IPS DF 4.7 (cell line): ENCODE measurements around the gene ZNF628.
"Not testable (repeated sequence)": the region's sequence is repeated elsewhere in the genome, so short reads cannot be mapped to it uniquely, and the experiment has no call there.

Experiments
- DNase-seq: peaks from one replicate; pipeline ENCODE4 v3.0.0-alpha.2; 2013; ENCODE audit warnings: low spot score; ENCODE audit errors: extremely low read depth

The ZNF628 gene

DNA sequence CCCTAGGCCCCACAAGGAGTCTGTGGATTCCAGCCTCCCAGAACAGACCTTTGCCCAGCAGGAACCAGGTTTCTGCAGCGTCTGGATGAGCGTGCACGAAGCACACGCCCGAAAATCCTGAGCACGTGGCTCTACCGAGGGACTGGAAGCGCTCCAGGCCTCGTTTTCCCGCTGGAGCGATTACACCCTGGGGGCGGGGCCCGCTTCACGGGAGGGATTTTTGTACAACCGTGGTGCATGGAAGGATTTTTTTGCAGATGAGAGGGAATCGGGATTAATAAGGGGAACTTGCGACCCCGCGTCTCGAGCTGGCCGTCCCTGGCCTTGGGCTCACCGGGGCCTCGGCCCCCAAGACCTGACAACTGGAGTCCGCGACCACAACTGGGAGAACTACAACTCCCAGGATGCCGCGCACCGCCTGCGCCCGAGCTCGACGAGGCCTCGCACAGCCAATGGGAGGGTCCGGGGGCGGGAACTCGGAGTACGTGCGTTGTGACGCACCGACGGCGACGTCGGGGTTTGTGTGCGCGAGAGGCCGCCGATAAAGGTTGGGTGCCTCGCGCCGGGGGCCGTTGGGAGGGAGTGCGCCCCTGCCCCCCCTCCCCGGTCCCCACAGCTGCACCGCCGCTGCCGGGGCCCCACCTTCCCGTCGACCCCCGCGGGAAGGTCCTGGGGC lies at the start of gene ZNF628:
Gene ZNF628 (plus strand): TSS at position 518 of the 676 bp plus-strand sequence. CDS start 3,294 bp downstream, outside the sequence.
- DNase-seq, result peak; percentile 81

DNA sequence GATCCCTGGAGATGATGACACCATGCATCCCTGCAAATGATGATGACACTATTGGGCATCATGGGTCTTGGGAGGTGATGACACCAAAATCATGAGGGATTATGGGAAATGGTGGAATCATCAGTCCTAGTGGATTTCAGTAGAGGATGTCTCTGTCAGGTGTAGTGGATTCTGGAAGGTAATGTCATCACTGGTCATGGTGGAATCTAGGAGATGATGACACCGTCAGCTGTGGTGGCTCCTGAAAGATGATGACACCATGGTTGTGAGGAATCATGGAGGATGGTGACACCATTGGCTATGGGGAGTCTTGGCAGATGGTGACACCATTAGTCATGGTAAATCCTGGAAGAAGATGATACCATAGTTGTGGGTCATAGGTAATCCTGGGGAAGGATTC lies 45.2 kb upstream of the ZNF628 start:
- DNase-seq, result no peak

DNA sequence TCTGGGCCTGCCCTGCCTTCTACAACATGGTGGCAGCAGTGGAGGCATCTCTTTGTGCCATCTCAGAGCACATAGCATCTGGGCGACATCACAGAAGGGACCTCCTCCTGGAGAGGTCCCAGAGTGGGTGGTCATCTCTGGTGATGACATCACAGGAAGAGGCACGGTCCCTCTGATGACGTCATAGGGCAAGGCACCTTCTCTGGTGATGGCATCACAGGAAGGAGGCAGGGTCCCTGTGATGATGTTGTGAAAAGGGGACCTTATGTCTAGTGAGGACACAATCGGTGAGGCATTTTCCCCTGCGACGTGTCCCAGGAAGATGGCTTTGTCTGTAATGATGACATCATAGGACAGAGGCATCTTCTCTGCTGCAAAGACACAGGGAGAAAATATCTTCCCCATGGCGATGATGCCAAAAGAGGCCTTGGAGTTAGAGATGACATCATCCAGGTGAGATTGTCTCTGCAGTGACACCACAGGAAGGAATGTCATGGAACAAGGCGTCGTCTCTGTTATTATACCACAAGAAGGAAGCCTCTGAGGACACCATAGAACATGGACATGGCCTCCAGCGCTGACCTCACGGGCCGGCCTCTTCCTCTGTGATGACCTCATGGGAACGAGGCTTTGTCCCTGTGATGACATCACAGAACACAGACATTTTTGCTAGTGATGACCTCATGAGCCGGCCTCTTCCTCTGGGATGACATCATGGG lies 44.0 kb upstream of the ZNF628 start:
- no peak for DNase-seq

DNA sequence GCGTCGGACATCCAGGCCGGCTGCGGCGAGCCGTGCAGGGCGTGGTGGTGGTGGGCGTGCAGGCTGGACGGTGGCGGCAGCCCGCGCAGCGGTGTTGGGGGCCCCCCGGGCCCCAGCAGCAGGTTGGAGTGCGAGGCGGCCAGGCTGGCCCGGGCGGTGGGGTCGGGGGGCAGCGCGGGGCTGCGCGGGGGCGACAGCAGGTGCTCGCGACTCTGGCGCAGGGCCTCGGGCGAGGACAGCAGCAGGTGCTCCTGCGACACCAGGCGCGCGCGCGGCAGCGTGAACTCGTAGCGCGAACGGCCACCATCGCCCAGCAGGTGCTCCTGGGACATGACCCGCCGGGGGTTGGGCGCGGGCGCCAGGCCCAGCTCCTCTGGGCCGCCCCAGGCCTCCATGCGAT lies 43.1 kb upstream of the ZNF628 start:
- DNase-seq, result no peak

DNA sequence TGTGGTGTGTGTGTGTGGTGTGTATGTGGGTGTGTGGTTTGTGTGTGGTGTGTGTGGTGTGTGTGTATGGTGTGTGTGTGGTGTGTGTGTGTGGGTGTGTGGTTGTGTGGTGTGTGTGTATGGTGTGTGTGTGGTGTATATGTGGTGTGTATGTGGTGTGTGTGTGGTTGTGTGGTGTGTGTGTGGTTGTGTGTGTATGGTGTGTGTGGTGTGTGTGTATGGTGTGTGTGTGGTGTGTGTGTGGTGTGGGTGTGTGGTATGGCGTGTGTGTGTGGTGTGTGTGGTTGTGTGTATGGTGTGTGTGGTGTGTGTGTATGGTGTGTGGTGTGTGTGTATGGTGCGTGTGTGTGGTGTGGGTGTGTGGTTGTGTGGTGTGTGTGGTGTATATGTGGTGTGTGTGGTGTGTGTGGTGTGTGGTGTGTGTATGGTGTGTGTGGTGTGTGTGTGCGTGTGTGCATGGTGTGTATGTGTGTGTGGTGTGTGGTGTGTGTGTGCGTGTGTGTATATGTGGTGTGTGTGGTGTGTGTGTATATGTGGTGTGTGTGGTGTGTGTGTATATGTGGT lies 42.0 kb upstream of the ZNF628 start:
- no peak for DNase-seq

DNA sequence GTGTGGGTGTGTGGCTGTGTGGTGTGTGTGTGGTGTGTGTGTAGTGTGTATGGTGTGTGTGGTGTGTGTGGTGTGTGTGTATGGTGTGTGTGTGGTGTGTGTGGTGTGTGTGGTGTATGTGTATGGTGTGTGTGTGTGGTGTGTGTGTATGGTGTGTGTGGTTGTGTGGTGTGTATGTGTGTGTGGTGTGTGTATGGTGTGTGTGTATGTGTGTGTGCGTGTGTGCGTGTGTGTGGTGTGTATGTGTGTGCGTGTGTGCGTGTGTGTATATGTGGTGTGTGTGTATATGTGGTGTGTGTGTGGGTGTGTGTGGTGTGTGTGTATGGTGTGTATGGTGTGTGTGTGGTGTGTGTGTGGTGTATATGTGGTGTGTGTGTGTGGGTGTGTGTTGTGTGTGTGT lies 41.4 kb upstream of the ZNF628 start:
- DNase-seq, result no peak

DNA sequence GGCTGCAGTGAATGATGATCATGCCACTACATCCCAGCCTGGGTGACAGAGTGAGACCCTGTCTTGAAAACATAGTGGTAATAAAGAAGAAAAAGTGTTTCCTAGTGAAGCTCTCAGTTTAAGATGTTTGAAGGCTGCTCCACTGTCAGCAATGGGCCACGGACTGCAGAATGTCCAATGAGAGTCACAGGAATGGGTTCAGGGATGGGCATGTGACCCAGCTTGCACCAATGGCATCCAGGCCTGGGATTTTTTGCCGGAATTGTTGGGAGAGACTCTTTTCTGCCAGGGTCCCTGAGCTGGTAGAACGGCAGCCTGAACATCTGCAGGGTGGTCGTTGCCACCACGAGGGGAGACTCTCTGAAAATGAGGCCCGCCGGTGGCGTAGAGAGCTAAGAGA lies 39.6 kb upstream of the ZNF628 start:
- no peak for DNase-seq

DNA sequence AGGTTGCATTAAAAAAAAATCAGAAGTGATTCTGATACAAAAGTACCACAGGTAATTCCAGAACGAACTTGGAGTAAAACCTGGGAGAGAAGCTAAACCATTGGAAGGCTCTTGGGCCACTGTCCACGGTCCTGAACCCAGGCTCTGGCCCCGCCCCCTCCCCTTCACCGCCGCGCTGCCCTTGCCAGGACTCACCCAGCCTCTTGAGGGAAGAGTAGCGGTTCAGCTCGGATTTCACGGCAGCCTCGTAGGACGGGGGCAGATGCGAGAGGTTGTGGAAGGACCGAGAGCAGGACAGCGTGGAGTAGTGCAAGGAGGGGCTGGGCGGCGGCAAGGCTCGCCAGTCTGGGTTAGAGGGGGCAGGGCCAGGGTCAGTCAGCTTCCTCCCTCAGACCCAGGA lies 39.0 kb upstream of the ZNF628 start:
- no peak for DNase-seq

DNA sequence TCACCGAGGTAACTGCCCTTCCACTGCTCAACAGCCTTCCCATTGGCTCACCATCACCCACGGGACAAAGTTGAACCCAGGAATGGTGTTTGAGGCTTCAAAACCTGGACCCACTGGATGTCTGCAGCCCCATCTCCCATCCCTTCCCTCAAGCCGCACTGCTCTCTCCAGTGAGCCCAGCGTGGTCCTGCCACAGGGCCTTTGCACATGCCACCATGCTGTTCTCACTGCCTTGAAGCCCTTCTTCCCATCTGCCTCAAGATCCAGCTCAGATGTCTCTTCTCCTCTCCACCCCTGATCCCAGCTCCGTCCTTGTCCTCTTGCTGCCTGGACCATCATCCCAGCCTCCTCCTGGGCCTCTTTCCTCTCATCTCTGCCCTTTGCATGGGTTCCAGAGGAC lies 37.4 kb upstream of the ZNF628 start:
- no peak for DNase-seq

DNA sequence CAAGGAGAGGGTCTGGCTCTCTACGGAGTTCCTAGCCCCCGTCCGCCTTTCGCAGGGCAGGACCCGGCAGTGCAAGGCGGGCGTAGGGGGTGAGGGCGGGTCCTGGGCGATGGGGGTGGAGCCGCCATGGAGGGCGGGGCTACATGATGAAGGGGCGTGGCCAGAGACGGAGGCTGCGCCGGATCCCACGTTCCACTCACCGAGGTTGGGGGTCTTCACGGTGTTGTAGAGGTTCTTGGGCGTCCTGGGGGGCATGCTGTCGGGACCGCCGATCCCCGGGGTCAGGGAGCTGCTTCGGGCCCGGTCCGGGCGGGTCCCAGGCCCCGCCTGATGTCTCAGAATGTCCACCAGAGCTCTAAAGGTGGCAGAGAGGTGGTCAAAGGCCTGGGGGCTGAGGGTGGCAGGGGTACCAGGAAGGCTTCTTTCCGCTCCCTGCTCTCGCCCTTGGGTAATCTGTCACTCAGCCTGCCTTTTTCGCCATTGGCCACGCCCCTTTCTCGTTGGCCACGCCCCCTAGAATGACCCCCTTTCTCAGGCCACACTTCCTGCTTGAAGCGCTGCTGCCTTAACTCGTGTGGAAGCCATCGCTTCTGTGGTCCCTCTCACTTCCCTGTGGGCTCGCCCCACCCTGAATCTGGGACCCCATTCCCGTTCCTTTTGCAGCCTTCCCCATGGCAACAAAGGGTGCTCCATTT lies 35.9 kb upstream of the ZNF628 start:
- no peak for DNase-seq

DNA sequence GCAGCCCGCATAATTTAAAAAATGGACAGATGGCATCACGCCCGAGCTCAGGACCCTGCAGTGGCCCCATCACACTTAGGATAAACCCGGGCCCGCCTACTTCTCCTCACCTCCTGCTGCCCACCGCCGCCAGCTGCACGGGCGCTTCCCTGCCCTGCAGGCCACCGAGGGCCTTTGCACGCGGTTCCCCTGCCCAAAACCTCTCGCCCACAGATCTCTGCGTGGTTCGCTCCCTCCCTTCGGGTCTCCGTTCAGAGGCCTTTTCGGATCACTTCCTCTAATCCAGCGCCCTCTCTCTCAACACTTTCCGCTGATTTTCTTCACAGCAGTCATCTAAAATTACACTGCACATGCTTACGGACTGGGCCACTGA lies 35.1 kb upstream of the ZNF628 start:
- no peak for DNase-seq

DNA sequence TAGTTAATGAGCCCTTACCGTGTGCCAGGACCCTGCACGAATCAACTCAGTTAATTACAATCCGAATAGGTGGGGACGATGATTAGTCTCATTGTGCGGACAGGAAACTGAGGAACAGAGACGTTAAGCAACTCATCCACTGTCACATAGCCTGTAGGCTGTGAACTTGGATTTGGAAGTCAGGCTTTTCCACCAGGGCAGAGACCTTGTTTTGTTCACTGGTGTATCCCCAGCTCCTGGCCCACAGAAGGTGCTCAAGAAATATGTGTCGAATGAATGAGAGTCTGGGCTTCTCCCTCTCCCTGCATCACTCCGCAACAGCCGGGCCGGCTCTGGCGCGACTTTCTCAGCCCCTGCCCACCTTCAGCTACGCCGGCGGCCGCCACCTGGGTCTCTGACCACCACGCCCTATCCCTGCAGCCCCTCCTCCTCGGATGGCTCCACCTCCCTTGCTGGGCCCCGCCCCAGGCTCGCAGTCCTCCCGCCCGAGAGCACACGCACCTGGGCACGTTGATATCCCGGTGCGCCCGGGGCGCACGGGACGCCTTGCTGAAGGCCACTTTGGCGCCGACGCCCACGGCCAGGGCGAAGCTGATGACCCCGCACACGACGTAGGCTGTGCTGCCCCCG lies 34.6 kb upstream of the ZNF628 start:
- no peak for DNase-seq

DNA sequence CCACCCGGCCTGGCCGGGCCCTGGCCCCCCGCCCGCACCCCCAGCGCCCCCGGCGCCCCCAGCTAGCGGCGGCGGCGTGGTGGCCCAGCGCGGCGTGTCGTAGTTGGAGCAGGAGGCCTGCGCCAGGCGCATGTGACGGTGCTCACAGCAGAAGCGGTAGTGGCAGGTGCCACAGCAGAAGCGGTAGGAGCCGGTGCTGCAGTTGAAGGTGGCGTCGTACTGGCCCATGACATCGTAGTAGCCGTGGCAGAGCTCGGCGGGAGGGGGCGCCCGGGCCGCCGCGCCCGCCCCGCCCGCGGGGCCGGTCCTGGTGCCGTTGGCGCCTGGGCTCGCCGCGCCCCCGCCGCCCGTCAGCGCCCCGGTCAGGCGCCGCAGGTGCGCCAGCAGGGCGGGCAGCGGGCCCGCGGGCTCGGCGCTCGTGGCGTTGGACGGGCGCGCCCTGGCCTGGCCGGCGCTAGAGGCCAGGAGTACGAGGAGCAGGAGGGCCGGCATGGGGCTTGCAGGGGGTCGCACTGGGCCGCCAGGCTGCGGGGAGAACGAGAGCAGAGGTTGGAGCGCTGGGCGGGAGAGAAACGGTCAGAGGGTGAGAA lies 34.0 kb upstream of the ZNF628 start:
- DNase-seq, result no peak

DNA sequence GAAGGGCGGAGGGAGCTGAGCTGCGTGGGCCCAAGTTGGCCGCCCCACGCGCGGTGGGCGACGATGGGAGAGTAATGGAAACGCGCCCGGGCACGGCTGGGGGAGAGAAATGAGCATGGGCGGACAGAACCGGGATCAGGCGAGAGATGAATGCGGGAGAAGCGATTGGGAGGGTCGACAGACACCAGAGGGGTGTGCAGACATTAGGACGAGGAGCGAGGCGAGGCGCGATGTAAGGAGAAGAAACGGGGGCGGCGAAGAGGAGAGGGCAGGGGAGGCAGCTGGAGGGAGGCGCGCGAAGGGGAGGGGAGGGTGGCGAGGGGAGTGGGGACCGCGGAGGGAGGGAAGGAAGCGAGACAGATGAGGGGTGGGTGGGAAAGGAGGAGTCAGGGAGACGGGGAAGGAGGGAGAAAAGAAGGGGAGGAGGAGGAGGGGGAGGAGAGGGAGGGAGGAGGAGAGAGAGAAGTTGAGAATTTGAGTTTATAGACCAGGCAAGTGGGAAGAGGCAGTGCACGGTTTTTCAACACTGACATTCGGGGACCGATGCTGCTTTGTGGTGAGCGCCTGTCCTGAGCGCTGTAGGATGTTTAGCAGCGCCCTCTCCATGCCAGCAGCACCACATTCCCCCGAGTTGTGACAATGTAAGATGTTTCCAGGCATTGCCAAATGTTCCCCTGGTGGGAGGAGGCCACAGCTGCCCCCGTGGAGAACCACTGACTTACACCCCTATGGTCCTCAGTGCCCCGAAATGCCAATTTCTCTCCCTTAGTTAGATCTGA lies 33.2 kb upstream of the ZNF628 start, which contains the start of gene SHISA7:
Gene SHISA7 (minus strand): TSS at position 256 of the 779 bp plus-strand sequence. CDS start 437 bp downstream, outside the sequence.
- no peak for DNase-seq

DNA sequence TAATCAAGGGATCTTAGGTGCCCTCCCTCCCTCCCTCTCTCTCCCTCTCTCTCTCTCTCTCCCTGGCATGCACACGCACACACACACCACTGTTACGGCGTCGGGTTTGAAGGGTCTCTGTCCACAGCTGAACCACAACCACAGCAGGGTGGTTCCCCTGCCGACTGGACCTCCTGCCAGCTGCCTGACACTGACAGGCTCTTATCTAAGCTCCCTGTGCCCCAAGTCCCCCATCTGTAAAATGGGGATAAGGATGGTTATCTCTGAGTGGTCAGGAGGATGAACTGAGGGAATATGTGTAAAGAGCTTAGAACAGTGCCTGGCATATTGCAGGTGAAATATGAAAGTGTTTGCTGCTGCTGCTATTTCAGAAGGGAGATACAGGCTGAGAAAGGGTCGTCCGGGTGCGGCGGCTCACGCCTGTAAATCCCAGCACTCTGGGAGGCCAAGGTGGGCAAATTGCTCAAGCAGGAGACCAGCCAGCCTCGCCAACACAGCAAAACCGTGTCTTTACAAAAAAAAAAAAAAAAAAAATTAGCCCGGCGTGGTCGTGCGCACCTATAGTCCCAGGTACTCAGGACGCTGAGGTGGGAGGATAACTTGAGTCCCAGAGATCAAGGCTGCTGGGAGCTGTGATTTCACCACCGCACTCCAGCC lies 32.5 kb upstream of the ZNF628 start:
- no peak for DNase-seq

DNA sequence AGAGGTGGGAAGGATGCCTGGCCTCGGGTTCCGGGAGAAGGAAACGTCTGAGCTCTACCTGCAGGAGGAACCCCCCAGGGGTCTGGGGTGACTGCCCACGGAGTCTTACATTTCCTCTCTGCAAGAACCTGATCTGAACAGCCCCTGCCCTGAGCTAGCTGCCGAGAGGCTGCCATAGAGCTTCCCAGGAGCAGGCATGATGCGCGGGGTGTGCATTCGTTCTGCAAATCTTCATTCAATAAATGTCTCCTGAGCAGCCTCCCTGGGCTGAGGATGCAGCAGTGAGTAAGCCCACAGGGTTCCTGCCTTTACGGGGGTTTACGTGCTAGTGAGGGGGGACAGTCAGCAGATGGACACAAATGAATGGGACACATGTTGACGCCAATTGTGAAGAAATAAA lies 31.8 kb upstream of the ZNF628 start:
- no peak for DNase-seq

DNA sequence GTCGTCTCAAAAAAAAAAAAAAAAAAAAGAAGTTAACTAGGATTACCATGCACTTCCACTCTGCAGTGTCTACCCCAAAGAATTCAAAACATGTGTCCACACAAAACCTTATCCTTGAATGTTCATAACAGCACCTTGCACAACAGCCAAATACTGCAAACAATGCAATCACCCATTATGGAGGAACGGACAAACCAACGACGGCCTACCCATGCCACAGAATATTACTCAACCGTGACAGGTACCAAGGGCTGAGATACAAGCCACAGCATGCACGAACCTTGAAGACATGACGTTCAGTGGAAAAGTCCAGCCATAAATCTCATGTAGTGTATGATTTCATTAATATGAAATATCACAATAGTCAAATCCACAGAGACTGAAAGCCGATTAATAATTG lies 30.4 kb upstream of the ZNF628 start:
- no peak for DNase-seq

DNA sequence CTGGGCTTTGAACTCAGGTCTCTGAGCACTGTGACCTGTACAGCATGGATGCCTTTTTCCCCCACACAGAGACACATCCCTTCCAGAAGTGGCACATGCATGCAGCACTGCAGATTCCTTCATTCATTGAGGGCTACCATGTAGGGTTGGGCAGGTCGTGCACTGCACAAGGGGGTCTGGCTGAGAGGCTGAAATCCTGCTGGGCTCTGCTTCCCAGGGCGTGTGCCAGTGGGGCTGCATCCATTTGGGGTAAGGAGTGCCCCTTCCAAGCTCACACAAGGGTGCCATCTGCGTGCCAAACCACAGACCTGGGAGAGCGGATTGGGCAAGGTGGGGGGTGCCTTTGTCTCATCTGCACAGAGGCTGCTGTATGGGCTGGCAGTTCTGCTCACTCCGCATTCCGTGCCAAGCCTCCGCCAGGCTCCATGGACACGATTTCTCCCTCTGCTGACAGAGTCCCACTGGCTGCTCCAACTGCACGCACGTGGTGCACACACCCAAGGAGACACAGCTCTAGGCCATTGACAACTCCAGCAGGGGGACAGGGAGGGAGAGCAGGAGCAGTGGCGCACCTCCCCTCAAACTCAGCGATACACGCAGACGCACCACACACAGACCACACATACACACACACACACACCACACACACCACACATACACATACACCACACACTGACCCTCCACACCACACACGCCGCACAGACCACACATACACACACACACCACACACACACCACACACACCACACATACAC lies 28.8 kb upstream of the ZNF628 start:
- DNase-seq, result no peak

DNA sequence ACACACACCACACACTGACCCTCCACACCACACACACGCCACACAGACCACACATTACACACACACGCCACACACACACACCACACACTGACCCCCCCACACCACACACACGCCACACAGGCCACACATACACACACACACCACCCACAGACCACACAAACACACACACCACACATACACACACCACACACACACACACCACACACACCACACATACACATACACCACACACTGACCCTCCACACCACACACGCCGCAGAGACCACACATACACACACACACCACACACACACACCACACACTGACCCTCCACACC lies 28.3 kb upstream of the ZNF628 start:
- DNase-seq, result not testable (repeated sequence)
